Mesendoderm (in vitro differentiated cells): Measurements from ENCODE around the gene WEE1.

Experiments
- DNase-seq: peaks from one replicate; pipeline ENCODE4 v3.0.0; 2013
- H2AK5ac ChIP-seq: 2 replicates; pipeline ENCODE4 v1.6.1; 2013; ENCODE audit warnings: low read length, inconsistent platforms
- H2BK120ac ChIP-seq: 2 replicates; pipeline ENCODE4 v1.6.1; 2013; ENCODE audit warnings: low read depth, mild to moderate bottlenecking, low read length, moderate library complexity, mixed read lengths
- H2BK15ac ChIP-seq: replicated peaks from 2 replicates; pipeline ENCODE4 v1.6.1; 2013; ENCODE audit warnings: low read depth, mild to moderate bottlenecking, moderate library complexity
- H2BK5ac ChIP-seq: 2 replicates; pipeline ENCODE4 v1.6.1; 2013; ENCODE audit warnings: low read length, inconsistent platforms
- H3K18ac ChIP-seq: 2 replicates; pipeline ENCODE4 v1.6.1; 2013; ENCODE audit warnings: mild to moderate bottlenecking, low read length, mixed read lengths
- H3K23ac ChIP-seq: one replicate; pipeline ENCODE4 v1.6.1; 2013; ENCODE audit warnings: low read length
- H3K27ac ChIP-seq: 2 replicates; pipeline ENCODE4 v1.5.1; 2013; ENCODE audit warnings: low read depth, mild to moderate bottlenecking, inconsistent platforms, low read length, moderate library complexity
- H3K27me3 ChIP-seq: 2 replicates; pipeline ENCODE4 v1.6.1; 2013; ENCODE audit warnings: low read length, control low read depth, mild to moderate bottlenecking, inconsistent platforms; ENCODE audit not compliant: insufficient read depth, poor library complexity
- H3K36me3 ChIP-seq: 2 replicates; pipeline ENCODE4 v1.6.1; 2013; ENCODE audit warnings: low read length, inconsistent platforms; ENCODE audit not compliant: control insufficient read depth, insufficient read depth
- H3K4ac ChIP-seq: one replicate; pipeline ENCODE4 v1.6.1; 2013; ENCODE audit warnings: low read depth, mild to moderate bottlenecking, low read length, moderate library complexity
- H3K4me1 ChIP-seq: 2 replicates; pipeline ENCODE4 v1.6.1; 2013; ENCODE audit warnings: low read depth, low read length, inconsistent platforms; ENCODE audit not compliant: control insufficient read depth
- H3K4me2 ChIP-seq: 2 replicates; pipeline ENCODE4 v1.6.1; 2013; ENCODE audit warnings: low read length
- H3K4me3 ChIP-seq: 2 replicates; pipeline ENCODE4 v1.5.1; 2013; ENCODE audit warnings: mild to moderate bottlenecking, low read length
- H3K56ac ChIP-seq: one replicate; pipeline ENCODE4 v1.6.1; 2013; ENCODE audit warnings: low read length
- H3K79me1 ChIP-seq: 2 replicates; pipeline ENCODE4 v1.6.1; 2013; ENCODE audit warnings: low read length, inconsistent platforms
- H3K79me2 ChIP-seq: 2 replicates; pipeline ENCODE4 v1.6.1; 2013; ENCODE audit warnings: mild to moderate bottlenecking, low read length; ENCODE audit not compliant: control insufficient read depth, insufficient read depth
- H3K9ac ChIP-seq: 2 replicates; pipeline ENCODE4 v1.6.1; 2013; ENCODE audit warnings: low read length, inconsistent platforms
- H4K5ac ChIP-seq: one replicate; pipeline ENCODE4 v1.6.1; 2013; ENCODE audit warnings: low read length
- H4K8ac ChIP-seq: one replicate; pipeline ENCODE4 v1.6.1; 2013; ENCODE audit warnings: low read depth, mild to moderate bottlenecking, control low read depth, low read length, moderate library complexity
- WGBS: extraction: QIAGEN DNeasy Blood & Tissue Kit; methylation state at CpG from one replicate; pipeline ENCODE4 v1.1.7; 2013; ENCODE audit warnings: low lambda C conversion rate, missing lambda C conversion rate; ENCODE audit not compliant: insufficient coverage; ENCODE audit errors: extremely low coverage; 5-methylcytosine and 5-hydroxymethylcytosine counted together

Gene WEE1

GRCh38 chr11:9609002-9609759 is 35.7 kb downstream of the WEE1 start:
- WGBS: no CpG with 5 or more reads among the region's 7 CpGs
- Histone ChIP-seq H3K56ac (no peak overlapping the region), H3K4me1 (no peaks in the 10 kb centered on the region), H3K36me3 (no peaks in the 10 kb centered on the region), H2BK5ac (no peak overlapping the region), H3K4me2 (no peak overlapping the region), H3K27ac (no peak overlapping the region), H2AK5ac (no peak overlapping the region), H3K27me3 (no peaks in the 10 kb centered on the region), H3K18ac (no peak overlapping the region), H4K5ac (no peak overlapping the region), H4K8ac (no peak overlapping the region), H3K23ac (no peak overlapping the region), H3K79me1 (no peaks in the 10 kb centered on the region), H3K79me2 (no peaks in the 10 kb centered on the region), H3K4me3 (no peak overlapping the region), H3K4ac (no peak overlapping the region), H2BK120ac (no peak overlapping the region), H3K9ac (no peak overlapping the region), H2BK15ac (no peak overlapping the region)
- DNase-seq: no peak

- no peak overlapping the region for H3K4me2 ChIP-seq
- no peak overlapping the region for H3K23ac ChIP-seq
- no peak overlapping the region for H3K27ac ChIP-seq
These were observed 36.4 kb downstream of the WEE1 start for GRCh38 chr11:9609841-9610240.

GRCh38 chr11:9613118-9613829 is 39.8 kb downstream of the WEE1 start:
- no peaks in the 10 kb centered on the region for H3K79me1 ChIP-seq
- H3K56ac ChIP-seq: peak overlapping the region; percentile 93
- H3K79me2 ChIP-seq: no peaks in the 10 kb centered on the region
- peak overlapping the region; percentile 85 for H3K18ac ChIP-seq
- peak overlapping the region; percentile 60 for H3K9ac ChIP-seq
- no peak overlapping the region for H4K8ac ChIP-seq
- H3K4ac ChIP-seq: peak overlapping the region; percentile 49
- H4K5ac ChIP-seq: no peak overlapping the region
- peak overlapping the region; percentile 3 for H2BK120ac ChIP-seq
- peak overlapping the region; percentile 73 for H3K4me2 ChIP-seq
- H2BK15ac ChIP-seq: no peak overlapping the region
- H3K4me3 ChIP-seq: peak overlapping the region; percentile 12
- H2AK5ac ChIP-seq: no peak overlapping the region
- peak overlapping the region; percentile 89 for H3K27ac ChIP-seq
- DNase-seq: peak; percentile 98
- no peaks in the 10 kb centered on the region for H3K4me1 ChIP-seq
- peak overlapping the region; percentile 16 for H2BK5ac ChIP-seq
- no peaks in the 10 kb centered on the region for H3K36me3 ChIP-seq
- H3K27me3 ChIP-seq: no peaks in the 10 kb centered on the region
- H3K23ac ChIP-seq: peak overlapping the region; percentile 83
- WGBS: no CpG with 5 or more reads among the region's 35 CpGs

More at GRCh38 chr11:9609841-9610240, 36.4 kb downstream of the WEE1 start:
- no peak overlapping the region for H2BK5ac ChIP-seq
- H3K56ac ChIP-seq: no peak overlapping the region
- no peaks in the 10 kb centered on the region for H3K79me2 ChIP-seq
- no peaks in the 10 kb centered on the region for H3K4me1 ChIP-seq
- H3K4ac ChIP-seq: no peak overlapping the region
- no peak overlapping the region for H4K5ac ChIP-seq
- no peak overlapping the region for H2AK5ac ChIP-seq
- no peak overlapping the region for H3K9ac ChIP-seq
- H3K27me3 ChIP-seq: no peaks in the 10 kb centered on the region
- H4K8ac ChIP-seq: no peak overlapping the region
- no peak for DNase-seq
- no peak overlapping the region for H3K4me3 ChIP-seq
- peak overlapping the region; percentile 51 for H2BK120ac ChIP-seq
- H3K18ac ChIP-seq: no peak overlapping the region
- no peak overlapping the region for H2BK15ac ChIP-seq
- H3K36me3 ChIP-seq: no peaks in the 10 kb centered on the region
- H3K79me1 ChIP-seq: no peaks in the 10 kb centered on the region
- no CpG with 5 or more reads among the region's 3 CpGs for WGBS

GRCh38 chr11:9613830-9614762 is 40.6 kb downstream of the WEE1 start:
- no peaks in the 10 kb centered on the region for H3K79me2 ChIP-seq
- peak overlapping the region; percentile 89 for H3K27ac ChIP-seq
- peak; percentile 94 for DNase-seq

GRCh38 chr11:9615031-9615451 is 41.6 kb downstream of the WEE1 start:
- Histone ChIP-seq H3K9ac (no peak overlapping the region), H3K4ac (peak overlapping the region; percentile 48), H3K23ac (no peak overlapping the region), H2AK5ac (no peak overlapping the region), H3K4me3 (no peak overlapping the region), H4K8ac (no peak overlapping the region), H2BK5ac (no peak overlapping the region), H3K27me3 (no peaks in the 10 kb centered on the region), H4K5ac (no peak overlapping the region), H3K79me1 (no peaks in the 10 kb centered on the region), H3K36me3 (no peaks in the 10 kb centered on the region), H3K79me2 (no peaks in the 10 kb centered on the region), H3K4me2 (no peak overlapping the region), H2BK15ac (no peak overlapping the region), H3K56ac (peak overlapping the region; percentile 30), H2BK120ac (no peak overlapping the region), H3K4me1 (no peaks in the 10 kb centered on the region), H3K18ac (no peak overlapping the region), H3K27ac (no peak overlapping the region)
- no peak for DNase-seq
- WGBS: no CpG with 5 or more reads among the region's 2 CpGs

More at GRCh38 chr11:9613830-9614762, 40.6 kb downstream of the WEE1 start:
- no peaks in the 10 kb centered on the region for H3K79me1 ChIP-seq
- no peak overlapping the region for H4K5ac ChIP-seq
- no peak overlapping the region for H2BK15ac ChIP-seq
- no peaks in the 10 kb centered on the region for H3K36me3 ChIP-seq
- no peaks in the 10 kb centered on the region for H3K27me3 ChIP-seq
- H3K18ac ChIP-seq: peak overlapping the region; percentile 90
- no peak overlapping the region for H4K8ac ChIP-seq
- peak overlapping the region; percentile 73 for H3K4me2 ChIP-seq
- peak overlapping the region; percentile 93 for H3K56ac ChIP-seq
- peak overlapping the region; percentile 16 for H2BK5ac ChIP-seq
- H3K4me3 ChIP-seq: peak overlapping the region; percentile 40
- peak overlapping the region; percentile 3 for H2BK120ac ChIP-seq
- no peak overlapping the region for H2AK5ac ChIP-seq
- H3K9ac ChIP-seq: peak overlapping the region; percentile 60
- WGBS: no CpG with 5 or more reads among the region's 54 CpGs
- H3K4ac ChIP-seq: peak overlapping the region; percentile 50
- no peaks in the 10 kb centered on the region for H3K4me1 ChIP-seq
- H3K23ac ChIP-seq: peak overlapping the region; percentile 83
